GM13977 (cell line): ENCODE measurements around the gene DNAJC3.

Source experiments
- DNase-seq: peaks from one replicate; pipeline ENCODE4 v3.0.0; 2012; ENCODE audit warnings: low spot score
- in situ Hi-C: fragments of 300-500 bp; cut with MboI; formaldehyde crosslinking; loops from one replicate; pipeline ENCODE4 v1.12.0; 2022; ENCODE audit warnings: low sequenced_read_pairs, low pct_unique_long_range_greater_than_20kb, mixed read lengths, inconsistent platforms; ENCODE audit not compliant: unreplicated experiment
- TF ChIP-seq, protein P1 (sequence below): IDR thresholded peaks from 2 replicates; pipeline ENCODE4 v1.5.1; 2012; ENCODE audit warnings: mild to moderate bottlenecking, control low read depth; ENCODE audit not compliant: insufficient read depth; ENCODE audit errors: extremely low read depth, missing control alignments

DNAJC3 gene

GRCh38 chr13:95676762-95677563 is at the start of gene DNAJC3:
TSS of gene DNAJC3 (plus strand) at chr13:95677139. CDS start at chr13:95677256, 117 bp downstream.
- in situ Hi-C loops: no loop called here
- TF ChIP-seq, protein P1, sequence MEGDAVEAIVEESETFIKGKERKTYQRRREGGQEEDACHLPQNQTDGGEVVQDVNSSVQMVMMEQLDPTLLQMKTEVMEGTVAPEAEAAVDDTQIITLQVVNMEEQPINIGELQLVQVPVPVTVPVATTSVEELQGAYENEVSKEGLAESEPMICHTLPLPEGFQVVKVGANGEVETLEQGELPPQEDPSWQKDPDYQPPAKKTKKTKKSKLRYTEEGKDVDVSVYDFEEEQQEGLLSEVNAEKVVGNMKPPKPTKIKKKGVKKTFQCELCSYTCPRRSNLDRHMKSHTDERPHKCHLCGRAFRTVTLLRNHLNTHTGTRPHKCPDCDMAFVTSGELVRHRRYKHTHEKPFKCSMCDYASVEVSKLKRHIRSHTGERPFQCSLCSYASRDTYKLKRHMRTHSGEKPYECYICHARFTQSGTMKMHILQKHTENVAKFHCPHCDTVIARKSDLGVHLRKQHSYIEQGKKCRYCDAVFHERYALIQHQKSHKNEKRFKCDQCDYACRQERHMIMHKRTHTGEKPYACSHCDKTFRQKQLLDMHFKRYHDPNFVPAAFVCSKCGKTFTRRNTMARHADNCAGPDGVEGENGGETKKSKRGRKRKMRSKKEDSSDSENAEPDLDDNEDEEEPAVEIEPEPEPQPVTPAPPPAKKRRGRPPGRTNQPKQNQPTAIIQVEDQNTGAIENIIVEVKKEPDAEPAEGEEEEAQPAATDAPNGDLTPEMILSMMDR: no peak
- peak; percentile 97 for DNase-seq

GRCh38 chr13:95627590-95627989 is 49.3 kb upstream of the DNAJC3 start:
- no peak for DNase-seq
- in situ Hi-C loops: no loop called here
- TF ChIP-seq, protein P1: no peak

DNA sequence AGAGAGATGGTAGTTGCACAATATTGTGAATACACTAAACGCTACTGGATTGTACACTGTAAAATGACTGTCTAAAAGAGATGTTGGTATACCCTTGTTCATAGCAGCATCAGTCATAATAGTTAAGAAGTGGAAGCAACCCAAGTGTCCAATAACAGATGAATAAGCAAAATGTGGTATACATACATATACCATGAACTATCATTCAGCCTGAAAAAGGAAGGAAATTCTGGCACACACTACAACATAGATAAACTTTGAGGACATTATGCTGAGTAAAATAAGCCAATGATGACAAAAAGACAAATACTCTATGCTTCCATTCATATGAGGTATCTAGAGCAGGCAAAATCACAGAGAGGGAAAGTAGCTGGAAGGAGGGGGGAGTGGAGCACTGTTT is 48.5 kb upstream of the DNAJC3 start:
- no peak for DNase-seq
- in situ Hi-C loops: no loop called here
- TF ChIP-seq, protein P1: no peak

- in situ Hi-C loops: no loop called here
- TF ChIP-seq, protein P1: no peak
- DNase-seq: no peak
These were observed 47.9 kb upstream of the DNAJC3 start for GRCh38 chr13:95629071-95629470.

GRCh38 chr13:95630593-95630992 is 46.3 kb upstream of the DNAJC3 start:
- TF ChIP-seq, protein P1: no peak
- in situ Hi-C loops: no loop called here
- DNase-seq: no peak

DNA sequence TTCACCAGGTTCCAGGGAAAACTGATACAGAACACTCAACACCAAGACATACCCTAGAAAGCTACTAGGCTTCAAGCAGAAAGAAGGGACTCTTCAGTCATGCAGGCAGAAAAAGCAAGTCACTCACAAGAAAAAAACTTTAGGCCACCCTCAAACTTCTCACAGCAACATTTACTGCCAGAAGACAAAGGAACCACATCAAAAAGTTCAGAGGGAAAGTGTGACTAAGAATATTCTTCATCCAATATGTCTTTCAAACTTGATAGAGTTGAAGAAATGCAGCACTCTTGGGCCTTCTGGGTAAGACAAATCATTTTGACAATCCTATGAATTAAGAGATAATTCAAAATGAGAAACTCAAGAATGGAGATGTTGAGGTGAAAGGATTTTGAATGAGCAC is 40.1 kb upstream of the DNAJC3 start:
- TF ChIP-seq, protein P1: no peak
- in situ Hi-C loops: no loop called here
- no peak for DNase-seq
